ENCODE measurements around the gene PPFIBP1.

The PPFIBP1 gene

DNA sequence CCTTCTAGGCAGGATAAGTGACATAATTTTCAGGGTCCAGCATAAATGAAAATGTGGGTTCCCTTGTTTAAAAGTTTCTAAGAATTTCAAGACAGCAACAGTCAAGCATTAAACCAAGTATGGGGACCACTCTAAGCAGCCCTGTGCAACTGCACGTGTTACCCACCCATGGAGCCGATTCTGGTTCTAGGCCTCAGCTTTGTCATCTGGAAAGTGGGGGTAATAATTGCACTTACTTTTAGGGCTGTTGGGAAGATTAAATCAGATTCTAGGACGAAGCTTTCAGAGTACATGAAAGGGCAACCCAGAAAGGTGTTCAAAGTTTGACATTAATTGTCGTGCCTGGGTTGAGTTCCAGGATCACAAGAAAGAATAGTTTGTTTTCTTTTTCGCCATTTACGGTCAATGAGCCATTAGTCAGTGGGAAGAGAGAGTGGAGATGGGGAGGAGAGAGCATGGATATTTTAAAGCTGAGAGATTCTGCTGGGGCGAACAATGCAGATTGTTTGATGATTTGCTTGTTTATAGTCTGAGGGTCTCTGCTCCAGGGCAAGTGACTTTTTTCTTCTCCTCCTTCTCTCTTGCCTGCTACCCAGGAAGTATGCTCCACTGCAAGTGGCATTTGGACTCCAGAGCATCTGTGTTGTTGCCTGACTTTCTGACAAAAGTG, 10.7 kb upstream of the PPFIBP1 start:
- no peak for DNase-seq (ENCODE audit: low read depth)

DNA sequence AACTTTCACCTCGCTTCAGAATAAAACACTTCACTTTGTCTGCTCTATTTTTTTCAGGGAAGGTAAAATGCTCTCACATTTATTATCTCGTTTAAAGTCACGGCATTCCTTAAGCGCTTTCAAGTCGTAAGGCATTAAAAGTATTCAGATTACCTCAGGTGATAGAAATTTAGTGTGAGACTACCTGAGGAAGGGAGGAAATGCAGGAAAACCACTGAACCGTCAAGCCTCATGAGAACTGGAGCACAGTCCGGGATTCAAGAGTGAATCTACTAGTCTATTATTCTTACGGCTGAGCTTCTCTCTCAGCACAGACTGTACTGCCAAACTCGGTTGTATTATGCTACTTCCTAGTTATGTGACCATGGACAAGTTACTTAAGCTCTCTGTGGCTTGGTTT, 8.3 kb upstream of the PPFIBP1 start:
- DNase-seq (ENCODE audit: low read depth) = no peak

- DNase-seq (ENCODE audit: low read depth) = no peak
Observed at GRCh38 chr12:27516625-27517024, 7.4 kb upstream of the PPFIBP1 start.

- DNase-seq (ENCODE audit: low read depth) = no peak
Observed at GRCh38 chr12:27517546-27517945, 6.5 kb upstream of the PPFIBP1 start.

DNA sequence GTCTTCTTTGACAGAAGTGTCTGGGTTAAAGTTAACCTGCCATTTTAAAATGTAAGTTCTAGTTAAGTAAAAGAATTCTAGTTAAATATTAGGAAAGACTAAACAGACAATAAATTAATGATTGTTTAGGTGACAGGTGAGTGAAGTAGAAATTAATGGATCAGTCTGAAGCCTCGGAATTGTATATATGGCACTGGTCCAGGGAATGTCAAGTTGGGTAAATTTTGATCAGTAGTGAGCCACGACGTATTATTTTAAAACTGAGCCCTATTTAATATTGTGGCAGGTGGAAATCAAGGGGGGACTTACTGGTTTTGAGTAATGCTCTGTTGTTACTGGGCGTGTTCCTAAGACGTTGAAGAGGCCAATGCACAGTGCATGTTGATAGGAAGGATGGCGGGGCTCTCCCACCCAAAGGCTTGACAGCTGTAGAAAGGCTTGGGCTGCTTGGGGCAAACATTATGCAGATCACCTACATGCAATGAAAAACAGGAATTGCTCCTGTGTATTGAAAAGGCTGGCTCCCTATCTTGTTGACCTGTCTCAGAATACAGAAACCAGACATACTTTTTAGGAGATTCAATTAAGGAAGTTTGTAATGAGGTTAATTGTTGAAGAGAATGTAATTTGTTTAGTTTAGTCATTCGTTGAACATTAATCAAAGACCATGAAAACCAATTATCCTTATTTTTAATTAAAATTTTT, 5.9 kb upstream of the PPFIBP1 start:
- DNase-seq (ENCODE audit: low read depth) = no peak

DNA sequence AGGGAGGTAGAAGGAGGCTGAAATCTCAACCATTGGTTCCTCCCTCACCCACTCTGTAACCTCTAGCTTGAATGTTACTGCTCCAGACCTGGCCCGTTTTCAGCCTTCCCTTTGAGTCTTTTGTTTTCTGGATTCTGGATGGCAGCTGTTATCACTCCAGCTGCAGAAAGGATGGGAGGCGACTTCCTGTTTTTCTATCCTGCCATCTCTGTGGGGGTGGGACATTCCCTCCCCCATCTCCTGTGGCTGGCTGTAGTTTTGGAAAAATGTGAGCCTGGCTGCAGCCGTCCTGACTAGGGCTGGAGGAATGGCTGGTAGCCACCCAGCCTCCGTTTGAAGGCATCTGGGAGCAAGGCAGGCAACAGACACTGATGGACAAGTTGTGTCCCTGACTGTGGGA, 2.9 kb upstream of the PPFIBP1 start:
- no peak for DNase-seq (ENCODE audit: low read depth)

DNA sequence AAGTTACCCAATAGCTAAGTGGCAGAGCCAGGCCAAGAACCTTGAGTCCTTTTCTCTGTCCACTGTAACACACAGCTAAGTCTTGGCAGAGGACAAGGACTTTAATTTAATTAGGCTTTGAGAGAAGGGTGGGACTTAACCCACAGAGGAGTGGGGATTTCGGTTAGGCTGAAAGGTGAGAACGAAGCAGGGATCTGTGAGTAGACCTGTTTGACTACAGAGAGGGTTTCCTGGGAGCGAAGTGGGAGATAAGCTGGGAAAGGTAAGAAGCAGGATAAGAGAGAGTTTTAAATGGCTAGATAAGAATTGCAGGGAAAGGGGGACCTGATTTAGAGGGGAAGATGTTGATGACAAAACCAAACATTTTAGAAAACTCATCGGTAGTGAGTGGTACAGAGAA, 2.0 kb upstream of the PPFIBP1 start:
- no peak for DNase-seq (ENCODE audit: low read depth)

DNA sequence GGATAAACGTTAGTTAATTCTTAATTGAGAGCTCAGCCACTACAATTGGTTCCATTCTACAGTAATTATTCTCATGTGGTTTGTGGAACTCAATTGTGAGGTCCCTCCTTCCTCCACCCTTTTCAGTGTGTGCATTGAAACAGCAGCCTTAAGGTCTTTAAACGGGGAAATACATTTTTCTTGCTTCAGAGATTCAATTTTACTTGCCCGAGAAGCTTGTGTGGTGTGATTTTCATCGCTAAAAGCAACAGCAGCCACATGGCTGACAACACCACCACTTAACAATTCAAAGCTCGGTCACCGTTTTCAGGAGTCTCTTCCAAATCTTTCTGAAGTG, 733 bp upstream of the PPFIBP1 start:
- no peak for DNase-seq (ENCODE audit: low read depth)

GRCh38 chr12:27524494-27524835, 459 bp downstream of the PPFIBP1 start:
- no peak for DNase-seq (ENCODE audit: low read depth)

DNA sequence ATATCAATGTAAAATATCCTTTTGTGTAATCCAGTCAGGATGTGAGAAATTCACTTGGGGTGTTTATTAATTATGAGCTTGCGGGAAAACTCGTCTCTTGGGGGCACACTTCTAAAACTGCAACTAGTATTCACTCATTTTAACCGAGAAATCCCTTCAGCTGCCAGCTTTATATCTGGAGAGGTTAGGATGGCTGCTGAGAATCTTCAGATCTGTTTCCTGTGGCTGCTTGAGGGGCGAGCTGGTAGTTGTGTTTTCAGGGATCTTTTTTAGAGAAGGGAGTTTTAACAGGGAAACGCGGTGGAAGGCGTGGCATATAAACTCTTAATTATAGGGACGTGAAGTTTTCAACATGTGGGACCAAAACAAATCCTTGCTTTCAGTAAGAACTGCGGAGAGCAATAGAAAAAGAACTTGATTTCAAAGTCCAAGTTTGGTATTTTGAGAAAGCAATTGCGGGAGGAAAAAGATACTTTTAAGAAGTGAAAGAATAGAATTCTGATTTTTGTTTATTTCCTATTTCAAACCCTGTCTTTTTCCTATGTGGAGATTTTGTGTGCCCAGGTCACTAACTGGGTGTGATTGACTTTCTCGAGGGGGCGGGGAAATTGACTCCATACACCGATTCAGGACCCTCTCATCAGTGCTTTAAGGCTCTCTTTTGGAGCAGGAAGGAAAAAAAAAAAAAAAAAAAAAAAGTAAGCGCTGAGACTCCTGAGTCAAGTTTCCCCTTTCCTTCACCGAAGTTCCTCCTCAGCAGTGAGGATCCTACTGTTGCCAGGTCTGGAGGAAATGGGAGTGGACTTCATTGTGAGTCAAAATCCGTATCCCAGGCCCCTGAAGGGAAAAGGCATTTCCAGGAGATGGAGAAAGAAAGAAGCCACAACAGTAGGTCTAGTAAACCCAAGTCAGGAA, 1.1 kb downstream of the PPFIBP1 start:
- peak; percentile 68 for DNase-seq (ENCODE audit: low read depth)

- no peak for DNase-seq (ENCODE audit: low read depth)
Observed at GRCh38 chr12:27527512-27527911, 3.5 kb downstream of the PPFIBP1 start.

- DNase-seq (ENCODE audit: low read depth) = no peak
Observed at GRCh38 chr12:27528788-27529187, 4.8 kb downstream of the PPFIBP1 start.

GRCh38 chr12:27530157-27530922, 6.3 kb downstream of the PPFIBP1 start:
- no peak for DNase-seq (ENCODE audit: low read depth)

DNA sequence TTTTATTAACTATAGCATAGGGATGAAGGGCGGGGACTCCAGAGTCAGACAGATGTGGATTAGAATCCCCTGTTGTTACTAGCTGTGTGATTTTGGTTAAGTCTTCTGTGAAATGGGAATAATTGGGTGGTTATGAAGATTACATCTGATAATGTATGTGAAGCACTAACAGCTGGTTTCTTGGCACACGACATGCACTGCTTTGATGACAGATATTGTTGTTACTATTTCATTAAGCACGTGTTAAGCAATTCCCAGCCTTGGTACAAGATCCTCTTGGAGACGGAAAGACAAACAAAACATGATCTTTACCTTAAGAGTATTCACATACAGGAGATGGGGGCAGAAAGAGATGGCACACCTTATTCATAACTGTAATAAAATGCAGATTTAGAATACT, 7.9 kb downstream of the PPFIBP1 start:
- DNase-seq (ENCODE audit: low read depth) = no peak

DNA sequence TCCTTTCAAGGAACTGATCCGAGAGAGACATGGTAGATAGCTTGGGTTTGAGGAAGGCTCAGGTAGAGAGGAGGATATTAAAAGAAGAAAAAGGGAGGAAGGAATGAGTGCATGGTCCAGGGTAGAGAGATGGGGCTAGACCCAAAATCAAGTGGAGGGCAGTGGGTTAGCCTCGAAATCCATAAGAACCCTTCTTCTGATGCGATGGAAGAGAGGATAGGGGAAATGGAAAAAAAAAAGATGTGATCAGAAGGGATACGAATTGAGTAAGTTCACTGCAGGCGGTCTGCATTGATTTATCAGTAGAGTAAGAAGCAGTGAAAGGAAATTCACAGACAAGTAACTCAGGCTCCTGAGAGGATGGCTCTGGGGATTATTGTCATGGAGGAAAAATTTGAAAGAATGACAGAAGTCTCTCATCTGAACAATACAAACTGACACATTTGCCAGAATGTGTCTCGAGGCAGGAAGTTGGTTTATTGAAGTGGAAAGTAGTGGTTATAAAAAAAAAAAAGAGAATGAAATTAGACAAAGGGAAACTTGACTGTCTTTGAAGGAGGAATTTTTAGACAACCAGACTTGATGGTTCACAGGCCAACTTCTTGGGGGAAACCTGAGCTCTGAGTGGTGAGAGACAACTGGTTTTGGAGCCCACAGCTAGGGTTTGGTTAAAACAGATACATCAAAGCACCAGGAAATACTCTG, 10.2 kb downstream of the PPFIBP1 start:
- no peak for DNase-seq (ENCODE audit: low read depth)

GRCh38 chr12:27534765-27535161, 10.8 kb downstream of the PPFIBP1 start:
- no peak for DNase-seq (ENCODE audit: low read depth)

GRCh38 chr12:27535318-27535717, 11.3 kb downstream of the PPFIBP1 start:
- no peak for DNase-seq (ENCODE audit: low read depth)

- no peak for DNase-seq (ENCODE audit: low read depth)
Observed at GRCh38 chr12:27537855-27538675, 14.1 kb downstream of the PPFIBP1 start.

GRCh38 chr12:27539191-27539631, 15.2 kb downstream of the PPFIBP1 start:
- DNase-seq (ENCODE audit: low read depth) = no peak

GRCh38 chr12:27541031-27541719, 17.2 kb downstream of the PPFIBP1 start:
- DNase-seq (ENCODE audit: low read depth) = no peak

Data from HS-5 (cell line).